Upper lobe of left lung (tissue), 4 donors: ENCODE results near the gene MB.

Experiments
- POLR2A ChIP-seq, 4 donors: fragments of 450-650 bp; IDR thresholded peaks; one replicate each; pipeline ENCODE4 v1.5.1; 2016 to 2017; ENCODE audit warnings: antibody characterized with exemption in 4 of 4, mild to moderate bottlenecking in 2 of 4
- POLR2AphosphoS5 ChIP-seq, 2 donors: sonication (generic); formaldehyde crosslinking; IDR thresholded peaks; one replicate each; pipeline ENCODE4 v1.5.1; 2017; ENCODE audit warnings: antibody characterized with exemption in 2 of 2

- TF ChIP-seq POLR2AphosphoS5 (IDR thresholded peaks at IDR 0.05): no peak
- no peak for TF ChIP-seq POLR2A (IDR thresholded peaks at IDR 0.05)
These were observed 30.4 kb downstream of the MB start for GRCh38 chr22:35586771-35587170.
